ENCODE data around the gene OR8H1.

- TF ChIP-seq CTCF (IDR thresholded peaks at IDR 0.05) = no peak
- TF ChIP-seq POLR2A (IDR thresholded peaks at IDR 0.05) = no peak
- TF ChIP-seq POLR2AphosphoS5 (IDR thresholded peaks at IDR 0.05) = no peak
- no peak for TF ChIP-seq EP300 (IDR thresholded peaks at IDR 0.05)
These were observed 18.2 kb downstream of the OR8H1 start, which contains the start of gene OR5T1 for GRCh38 chr11:56273854-56274253.

All from upper lobe of left lung (tissue), 4 donors.